Stimulated activated CD8-positive, alpha-beta memory T cell treated with anti-CD3 and anti-CD28 coated beads, Interleukin-7, amount 100 ng/mL, for 1 hour (primary cell): Measurements from ENCODE around the gene EEFSEC.

Experiments used
- DNase-seq, 2 donors: peaks; one replicate each; pipeline ENCODE4 v3.0.0-alpha.2; 2020; ENCODE audit warnings: low read depth in 2 of 2

Gene EEFSEC

DNA sequence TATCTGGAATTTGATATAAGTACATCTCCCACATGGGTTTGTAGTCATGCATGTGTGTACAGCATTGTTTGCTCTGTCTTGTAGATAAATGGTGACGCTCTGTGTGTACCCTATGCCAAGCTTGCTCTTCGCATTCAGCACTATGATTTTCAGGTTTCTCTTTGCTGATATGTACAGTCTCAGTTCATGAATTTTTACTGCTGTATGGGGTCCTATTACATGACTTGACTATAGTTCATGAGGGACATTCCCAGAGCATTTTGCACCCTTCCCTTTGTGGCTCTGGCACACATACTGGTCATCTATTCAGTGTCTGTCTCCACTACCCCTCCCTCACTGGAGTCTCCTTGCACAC is 132.7 kb downstream of the EEFSEC start:
- no peak for DNase-seq

- DNase-seq, result no peak
Observed at GRCh38 chr3:128286691-128287090, 133.4 kb downstream of the EEFSEC start.

GRCh38 chr3:128287216-128287615 is 133.9 kb downstream of the EEFSEC start:
- no peak for DNase-seq

DNA sequence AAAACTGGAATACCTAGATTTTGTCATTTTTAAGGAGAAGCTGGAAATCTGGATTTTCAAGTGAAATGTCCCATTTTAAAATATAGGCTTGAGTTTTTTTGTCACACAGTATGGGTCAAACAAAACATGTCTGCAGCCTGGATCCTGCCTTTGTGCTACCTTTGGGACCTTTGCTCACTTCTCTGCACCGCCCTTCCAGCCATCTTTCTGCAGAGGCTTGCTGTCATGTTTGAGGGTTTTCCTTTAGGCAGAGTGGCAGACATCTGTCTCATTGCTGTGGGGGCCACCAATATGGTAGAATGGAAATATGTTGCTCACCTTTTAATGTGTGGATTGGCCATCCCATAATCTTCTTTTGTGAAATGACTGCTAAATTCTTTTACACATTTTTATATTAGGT is 136.3 kb downstream of the EEFSEC start:
- DNase-seq, result no peak

DNA sequence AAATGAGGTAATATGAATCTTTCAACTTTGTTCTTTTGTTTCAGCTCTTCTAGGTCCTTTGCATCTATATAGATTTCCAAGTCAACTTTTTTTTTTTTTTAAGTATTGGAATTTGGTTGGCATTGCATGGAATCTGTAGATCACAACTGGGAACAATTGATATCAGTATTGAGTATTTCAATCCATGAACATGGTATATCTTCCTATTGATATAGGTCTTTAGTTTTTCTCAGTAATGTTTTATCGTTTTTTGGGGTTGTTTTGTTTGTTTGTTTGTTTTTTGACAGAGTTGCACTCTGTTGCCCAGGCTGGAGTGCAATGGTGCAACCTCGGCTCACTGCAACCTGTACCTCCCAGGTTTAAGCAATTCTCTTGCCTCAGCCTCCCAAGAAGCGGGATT is 137.2 kb downstream of the EEFSEC start:
- no peak for DNase-seq

GRCh38 chr3:128293930-128294329 is 140.6 kb downstream of the EEFSEC start:
- DNase-seq, result no peak

DNA sequence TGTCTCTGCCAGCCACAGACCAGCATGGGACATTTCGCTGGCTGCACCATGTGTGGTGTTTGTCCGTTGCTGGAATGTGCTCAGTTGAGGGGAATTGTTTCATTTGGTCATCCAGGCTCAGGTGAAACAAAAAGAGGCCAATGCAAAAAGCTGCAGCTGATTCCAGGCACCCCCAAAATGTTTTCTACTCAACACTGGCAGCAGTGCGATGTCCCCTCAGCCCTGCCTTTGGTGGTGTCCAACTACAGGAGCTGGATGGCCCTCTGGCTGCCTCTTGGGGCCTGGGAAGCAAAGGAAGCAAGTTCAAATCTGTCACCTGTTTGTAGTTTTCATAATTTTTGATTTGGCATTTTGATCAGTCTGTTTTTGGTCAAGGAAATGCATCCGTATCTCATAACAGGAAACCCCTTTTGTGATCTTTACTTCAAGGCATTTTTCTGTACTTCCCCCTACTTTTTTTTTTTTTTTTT is 141.8 kb downstream of the EEFSEC start:
- no peak for DNase-seq

DNA sequence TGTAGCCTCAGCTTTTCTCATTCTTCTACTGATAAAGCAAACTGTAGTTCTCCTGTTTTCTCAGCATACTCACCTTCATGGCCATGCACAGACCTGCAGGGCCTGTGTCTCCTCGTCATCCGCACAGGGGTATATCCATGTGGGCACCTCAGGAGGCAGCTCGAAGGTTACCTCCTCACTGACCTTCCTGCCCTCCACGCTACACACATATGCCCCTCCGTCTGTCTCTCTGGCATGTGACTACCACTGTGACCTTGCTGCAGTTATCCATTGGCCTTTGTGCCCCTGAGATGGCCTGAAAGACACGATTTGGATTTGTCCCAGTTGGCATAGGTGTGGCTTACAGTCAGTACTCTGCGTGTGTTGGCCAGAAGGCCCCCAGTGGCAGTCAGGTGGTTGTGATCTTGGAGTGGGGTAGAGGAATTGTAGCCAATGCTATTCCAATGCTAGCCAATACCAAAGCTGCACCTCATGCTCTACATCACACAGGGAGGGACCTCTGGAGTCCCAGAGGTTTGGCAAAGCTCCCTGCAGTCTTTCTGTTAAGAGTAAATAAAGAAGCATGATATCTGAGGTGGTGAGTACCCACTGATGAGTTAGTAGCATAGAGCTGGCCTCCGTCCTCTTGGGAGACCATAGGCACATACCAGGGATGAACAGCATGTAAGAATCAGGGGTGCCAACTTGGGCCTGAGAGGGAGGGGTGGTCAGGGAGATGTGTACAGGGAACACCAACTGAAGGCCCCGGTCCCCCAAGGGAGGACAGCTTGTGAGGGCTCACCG is 143.4 kb downstream of the EEFSEC start:
- DNase-seq, result no peak

DNA sequence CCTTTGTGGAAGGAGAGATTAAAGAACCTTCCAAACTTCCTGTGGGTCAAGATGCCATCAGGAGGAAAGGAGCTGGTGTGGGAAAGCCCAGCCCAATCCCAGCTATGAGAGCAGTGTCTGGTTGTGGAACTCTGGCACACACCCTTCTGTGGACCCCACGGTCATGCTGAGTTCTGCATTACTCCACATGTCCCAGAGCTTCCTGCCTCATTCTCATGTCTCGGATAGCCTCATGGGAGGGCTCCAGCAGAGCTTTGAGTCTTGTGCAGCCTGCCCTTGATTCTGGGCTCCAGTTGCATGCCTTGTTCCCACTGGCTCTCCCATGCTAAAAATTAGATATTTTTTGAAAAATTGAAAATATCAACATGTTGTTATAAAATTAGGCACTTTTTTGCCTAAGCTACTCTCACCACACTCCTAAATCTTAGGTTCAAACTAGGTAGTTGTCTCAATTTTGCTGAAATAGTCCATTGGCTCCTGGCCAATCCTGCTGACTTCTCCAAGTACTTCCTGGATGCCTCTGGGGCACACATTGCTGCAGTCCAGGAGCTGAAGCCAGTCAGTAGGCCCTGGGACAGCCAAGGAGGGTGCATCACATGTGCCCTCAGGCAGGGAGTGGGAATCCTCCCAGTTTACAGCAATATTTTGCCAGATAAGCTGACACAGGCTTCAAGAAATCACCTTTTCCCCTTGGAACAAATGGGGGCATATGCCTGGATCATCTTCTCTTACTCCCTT is 144.3 kb downstream of the EEFSEC start:
- DNase-seq, result no peak

DNA sequence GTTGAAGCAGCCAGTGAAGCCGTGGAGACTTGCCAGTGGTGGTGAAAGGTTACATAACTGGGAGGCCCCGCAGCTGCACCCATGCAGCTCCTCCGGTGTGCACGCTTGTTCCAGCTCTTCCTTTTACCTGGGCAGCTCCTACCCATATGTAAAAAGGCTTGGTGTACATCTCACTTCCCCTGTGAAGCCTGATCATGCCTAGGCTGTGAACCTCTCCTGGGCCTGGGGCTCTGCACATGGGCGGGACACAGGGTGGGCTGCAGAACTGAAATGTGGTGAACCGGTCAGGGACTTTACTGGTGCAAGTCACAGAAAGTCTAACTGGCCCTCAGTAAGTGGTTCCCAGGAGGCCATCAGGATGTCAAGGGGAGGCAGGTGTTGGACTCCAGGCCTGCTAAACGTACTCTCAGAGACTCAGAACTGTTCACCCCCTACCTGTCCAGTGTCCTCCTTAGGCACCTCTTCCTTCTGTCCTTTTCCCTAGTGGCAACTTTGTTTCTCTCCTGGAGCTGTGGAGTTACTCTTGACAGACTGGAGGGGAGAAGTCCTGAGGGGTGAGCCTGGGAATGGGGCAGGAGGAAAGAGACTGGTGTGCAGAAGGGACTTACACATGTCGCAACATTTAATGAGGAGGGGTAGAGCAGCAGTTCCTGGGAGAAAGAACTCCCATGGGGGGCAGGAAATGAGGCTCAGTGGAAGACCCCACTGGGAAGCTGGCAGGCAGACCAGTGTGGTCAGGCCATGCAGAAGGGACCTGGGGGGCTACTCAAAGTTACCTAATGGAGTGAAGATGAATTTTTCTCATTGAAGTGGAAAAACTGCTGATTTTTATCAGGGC is 148.1 kb downstream of the EEFSEC start:
- no peak for DNase-seq

- DNase-seq, result no peak
Observed at GRCh38 chr3:128306481-128306880, 153.2 kb downstream of the EEFSEC start.

DNA sequence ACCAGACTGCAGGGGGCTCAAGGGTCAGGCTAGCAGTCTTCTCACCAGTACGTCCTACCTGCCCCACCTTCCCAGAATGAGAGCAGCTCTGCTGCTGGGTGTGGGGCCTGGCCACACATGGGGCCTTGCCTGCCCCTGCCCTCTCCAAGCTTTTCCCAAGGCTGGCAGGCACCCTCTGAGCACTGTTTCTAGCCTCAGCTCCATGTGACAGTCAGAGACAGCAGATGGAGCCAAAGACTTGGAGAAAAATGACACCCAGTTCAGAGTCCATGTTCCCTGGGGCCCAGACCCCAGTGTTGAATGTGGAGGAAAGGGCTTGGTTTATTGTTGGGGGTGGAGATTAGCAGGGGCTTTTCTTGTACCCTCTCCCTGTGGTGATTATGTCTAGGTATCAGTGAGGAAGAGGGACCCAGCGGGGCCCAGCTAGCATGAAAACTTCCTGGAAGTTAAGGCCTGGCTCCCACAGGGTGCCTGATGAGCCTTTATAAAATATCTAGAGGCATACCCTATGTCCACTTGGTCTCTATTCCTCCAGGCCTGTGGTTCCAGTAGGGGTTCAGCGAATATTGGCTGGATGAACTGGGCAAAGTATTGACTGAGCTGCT is 153.8 kb downstream of the EEFSEC start:
- DNase-seq, result no peak

- no peak for DNase-seq
Observed at GRCh38 chr3:128307781-128308469, 154.6 kb downstream of the EEFSEC start.

DNA sequence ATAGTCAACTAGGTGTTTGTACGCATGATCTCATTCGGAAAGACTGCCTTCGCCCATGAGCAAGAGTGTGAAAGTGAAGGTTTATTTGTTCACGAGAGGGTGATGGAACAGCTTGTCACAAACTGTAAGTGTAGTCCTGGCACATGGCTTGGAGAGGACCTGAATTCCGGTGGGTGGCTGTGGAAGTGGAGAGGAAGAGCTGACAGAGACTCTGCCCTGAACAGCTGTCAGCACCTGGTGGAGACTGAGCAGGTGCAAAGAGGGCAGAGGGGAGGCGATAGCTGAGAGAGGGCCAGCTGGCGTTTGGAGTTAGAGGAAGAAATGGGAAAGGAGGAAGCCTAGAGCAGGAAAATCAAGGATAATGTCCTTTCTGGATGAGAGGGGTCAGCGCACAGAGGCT is 155.7 kb downstream of the EEFSEC start:
- no peak for DNase-seq

DNA sequence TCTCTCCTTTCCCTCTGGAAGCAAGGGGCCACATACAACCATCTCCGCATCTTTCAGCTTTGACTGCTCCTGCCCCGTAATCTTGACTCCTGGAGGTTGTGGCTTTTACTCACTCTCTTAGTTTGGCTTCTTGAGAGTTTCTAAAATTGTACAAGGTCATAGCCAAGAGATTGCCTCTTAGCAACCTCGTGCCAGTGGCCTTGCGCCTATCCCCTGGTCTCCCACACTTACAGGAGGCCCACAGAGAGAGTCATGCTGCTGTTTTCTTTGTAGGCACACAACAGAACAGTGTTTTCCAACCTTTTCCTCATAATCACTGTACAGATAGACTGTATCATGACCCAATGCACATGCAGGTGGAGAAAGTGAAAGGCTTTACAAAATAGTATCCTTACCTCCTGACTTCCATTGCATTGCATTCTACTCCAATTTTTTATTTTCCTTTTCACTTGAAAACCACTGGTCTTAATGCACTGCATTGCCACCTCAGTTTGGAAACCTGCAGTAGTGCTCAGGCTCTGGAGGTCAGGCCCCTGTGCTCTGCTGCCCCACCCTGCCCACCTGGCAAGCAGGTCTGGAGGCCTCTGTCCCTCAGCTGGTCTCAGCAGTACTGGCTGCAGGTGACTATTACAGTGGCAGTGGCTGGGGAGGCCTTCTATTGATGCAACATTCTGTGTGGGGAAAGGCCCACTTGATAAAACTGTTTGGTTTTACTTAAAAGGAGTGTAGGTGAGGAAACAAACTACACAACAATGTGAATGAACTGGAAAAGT is 157.2 kb downstream of the EEFSEC start:
- no peak for DNase-seq

DNA sequence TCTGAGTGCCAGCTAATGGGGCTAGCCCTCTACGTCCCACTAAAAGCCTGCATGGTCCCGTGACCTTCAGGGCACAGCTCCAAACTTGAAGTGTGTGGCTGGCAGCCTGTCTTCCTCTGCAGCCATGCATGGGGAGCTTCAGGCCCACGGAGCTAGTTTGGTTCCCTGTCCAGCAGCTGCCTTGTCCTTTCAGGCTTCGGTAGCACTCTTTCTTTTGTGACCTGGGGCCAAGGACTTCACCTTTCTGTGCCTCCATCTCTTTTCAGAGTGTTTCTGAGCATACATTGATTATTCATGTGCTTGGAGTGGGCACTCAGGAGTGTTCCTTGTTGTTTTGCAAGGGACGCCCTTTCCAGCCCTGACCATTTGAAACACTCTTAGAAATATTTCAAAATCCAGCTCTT is 158.2 kb downstream of the EEFSEC start:
- no peak for DNase-seq

DNA sequence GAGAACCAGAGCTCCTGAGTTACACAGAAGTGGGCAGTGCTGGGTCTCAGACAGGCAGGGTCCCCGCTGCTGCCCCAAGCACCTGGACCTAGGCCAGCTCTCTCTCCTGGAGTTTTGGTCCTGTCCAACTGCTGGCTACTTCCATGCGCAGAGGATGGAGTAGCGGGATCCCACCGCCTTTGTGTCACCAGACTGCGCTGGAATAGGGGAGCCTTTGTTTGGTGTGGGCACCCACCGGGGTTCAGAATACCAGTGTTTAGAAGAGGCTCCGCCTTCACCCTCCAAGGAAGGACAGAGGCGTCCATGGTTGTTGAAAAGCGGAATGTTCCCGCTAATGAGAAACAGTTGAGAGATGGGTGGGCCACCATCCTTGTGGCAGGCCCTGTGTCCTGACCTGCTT is 159.0 kb downstream of the EEFSEC start:
- DNase-seq, result no peak

GRCh38 chr3:128313071-128313725 is 159.9 kb downstream of the EEFSEC start:
- DNase-seq, result no peak

DNA sequence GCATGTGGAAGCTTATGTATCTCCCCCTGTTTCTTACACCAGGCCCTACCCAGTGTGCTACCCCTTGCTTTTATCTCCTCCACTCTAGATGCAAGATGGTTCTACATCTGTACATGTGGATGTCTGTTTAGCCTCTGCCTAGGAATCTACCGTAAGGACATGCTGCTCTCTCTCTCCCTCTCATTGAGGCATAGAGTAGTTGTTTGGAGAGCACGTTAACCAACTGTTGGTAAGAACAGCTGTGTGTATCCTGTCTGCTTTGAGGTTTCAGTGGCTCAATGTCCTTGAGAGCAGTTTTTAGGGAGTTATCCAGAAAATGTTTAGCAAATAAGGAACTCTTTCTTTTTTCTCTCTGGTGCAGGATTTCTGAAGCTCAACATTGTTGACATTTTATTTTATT is 160.7 kb downstream of the EEFSEC start:
- DNase-seq, result no peak

- DNase-seq, result no peak
Observed at GRCh38 chr3:128315313-128315712, 162.0 kb downstream of the EEFSEC start.
